Gastroesophageal sphincter (tissue), 3 donors: ENCODE data around the gene CCDC97.

Source experiments
- CTCF ChIP-seq, 4 experiments: fragments of 200-600 bp in 2 of 4; fragments of 450-650 bp in 2 of 4; sonication (generic) in 1 of 4; IDR thresholded peaks; one replicate each; pipeline ENCODE4 v1.5.1; 2017 to 2019; ENCODE audit warnings: antibody characterized with exemption in 4 of 4, mild to moderate bottlenecking in 2 of 4, moderate library complexity in 2 of 4
- POLR2A ChIP-seq, 2 donors: fragments of 450-650 bp; IDR thresholded peaks; one replicate each; pipeline ENCODE4 v1.6.1; 2017; ENCODE audit warnings: antibody characterized with exemption in 2 of 2, mild to moderate bottlenecking in 2 of 2, moderate library complexity in 1 of 2
- POLR2AphosphoS5 ChIP-seq: sonication (generic); formaldehyde crosslinking; IDR thresholded peaks from one replicate; pipeline ENCODE4 v1.6.1; 2017; ENCODE audit warnings: antibody characterized with exemption

- TF ChIP-seq CTCF (IDR thresholded peaks at IDR 0.05) (peak in 1 of 4 experiments; percentile 15), POLR2A (IDR thresholded peaks at IDR 0.05) (peak; percentile 56 to 58), POLR2AphosphoS5 (peak; percentile 72)
These were observed at the start of gene CCDC97 for GRCh38 chr19:41310033-41310831.
